HCT116 (cell line): Measurements from ENCODE around the gene SUPT5H. TPM values are rescaled to one million over a fixed set of nuclear protein-coding genes. Genes with fewer than 3 reads are reported as not detected.

Experiments
- ATAC-seq: fragments of 200-7000 bp; cut with Tn5 transposase; 2 replicates; pipeline ENCODE4 v1.9.1; 2020; ENCODE audit warnings: mild to moderate bottlenecking, moderate library complexity
- BruUV-seq: library from RNA; stranded (reverse); fragments of 400-500 nt; replicated peaks from 2 replicates; lab custom pipeline; 2021; lab: Mats Ljungman, UMichigan
- CTCF ChIA-PET: fragments of 300-600 bp; sonication (Branson Sonifier 250); formaldehyde crosslinking; loops from one replicate; lab custom pipeline; 2021; ENCODE audit warnings: antibody characterized with exemption; lab: Charles Lee
- POLR2A ChIA-PET: fragments of 300-600, 350-600 bp; sonication (Branson Sonifier 250); formaldehyde crosslinking; loops from one replicate; lab custom pipeline; 2021; ENCODE audit warnings: antibody characterized with exemption; lab: Charles Lee
- RAD21 ChIA-PET, 2 experiments: fragments of 300-600 bp; sonication (Branson Sonifier 250); formaldehyde crosslinking; loops; one replicate each; lab custom pipeline; 2023; ENCODE audit warnings: low total read pairs in 2 of 2; ENCODE audit not compliant: uncharacterized antibody in 2 of 2, unreplicated experiment in 2 of 2, low non-redundant PET in 1 of 2; lab: Charles Lee
- DNase-seq: peaks from one replicate; pipeline ENCODE4 v3.0.0-alpha.2; 2010; ENCODE audit warnings: low read depth, low spot score
- H2AFZ ChIP-seq: fragments of 200-600 bp; shearing (Covaris generic), sonication (generic); 2 replicates; pipeline ENCODE4 v1.6.1; 2017; ENCODE audit warnings: low read depth, mixed run types, mixed read lengths, antibody characterized with exemption, low read length; ENCODE audit not compliant: poor library complexity, severe bottlenecking
- H3K27ac ChIP-seq: 2 replicates; pipeline ENCODE4 v1.5.1; 2012; ENCODE audit warnings: low read depth, low read length
- H3K27me3 ChIP-seq: fragments of 200-600 bp; sonication (generic); 2 replicates; pipeline ENCODE4 v1.6.1; 2016; ENCODE audit warnings: mixed run types, low read length, mixed read lengths; ENCODE audit not compliant: insufficient read depth
- H3K36me3 ChIP-seq, 2 experiments: fragments of 200-500 bp in 1 of 2; fragments of 200-600 bp in 1 of 2; sonication (Bioruptor generic) in 1 of 2; sonication (generic) in 1 of 2; 2 replicates each; pipeline versions ENCODE4 v1.5.1 to v1.6.1; 2014 to 2016; ENCODE audit warnings: low read length in 2 of 2, inconsistent platforms in 1 of 2, mixed read lengths in 1 of 2, mixed run types in 1 of 2; ENCODE audit not compliant: insufficient read depth in 2 of 2, control insufficient read depth in 1 of 2
- H3K4me1 ChIP-seq, 2 experiments: fragments of 200-600 bp in 1 of 2; sonication (generic) in 1 of 2; 2 replicates each; pipeline versions ENCODE4 v1.5.1 to v1.6.1; 2012 to 2017; ENCODE audit warnings: low read length in 2 of 2, inconsistent platforms in 1 of 2, mild to moderate bottlenecking in 1 of 2, mixed read lengths in 1 of 2, mixed run types in 1 of 2, moderate library complexity in 1 of 2; ENCODE audit not compliant: insufficient read depth in 2 of 2, control insufficient read depth in 1 of 2
- H3K4me2 ChIP-seq: fragments of 200-600 bp; sonication (generic); 2 replicates; pipeline ENCODE4 v1.6.1; 2017; ENCODE audit warnings: mixed run types, low read length, mixed read lengths
- H3K4me3 ChIP-seq, 2 experiments: fragments of 200-600 bp in 1 of 2; sonication (generic) in 1 of 2; replicated peaks in 1 of 2; 2 replicates each; pipeline ENCODE4 v1.5.1; 2011 to 2016; ENCODE audit warnings: low read length in 2 of 2, control low read depth in 1 of 2, low read depth in 1 of 2, mild to moderate bottlenecking in 1 of 2, mixed read lengths in 1 of 2, mixed run types in 1 of 2
- H3K79me2 ChIP-seq: fragments of 200-600 bp; sonication (generic); 2 replicates; pipeline ENCODE4 v1.6.1; 2017; ENCODE audit warnings: mild to moderate bottlenecking, mixed run types, low read length, moderate library complexity, mixed read lengths; ENCODE audit not compliant: insufficient read depth
- H3K9ac ChIP-seq: fragments of 200-600 bp; sonication (generic); 2 replicates; pipeline ENCODE4 v1.6.1; 2016; ENCODE audit warnings: low read length, mixed read lengths
- H3K9me2 ChIP-seq: fragments of 200-600 bp; sonication (generic), shearing (Covaris generic); 2 replicates; pipeline ENCODE4 v1.6.1; 2017; ENCODE audit warnings: mixed run types, mild to moderate bottlenecking, moderate library complexity; ENCODE audit not compliant: insufficient read depth
- H3K9me3 ChIP-seq, 2 experiments: fragments of 200-500 bp in 1 of 2; fragments of 200-600 bp in 1 of 2; sonication (Bioruptor generic) in 1 of 2; sonication (generic) in 1 of 2; 2 replicates each; pipeline ENCODE4 v1.6.1; 2014 to 2017; ENCODE audit warnings: low read length in 2 of 2, mixed read lengths in 2 of 2, inconsistent platforms in 1 of 2, low read depth in 1 of 2, mild to moderate bottlenecking in 1 of 2, mixed run types in 1 of 2, moderate library complexity in 1 of 2; ENCODE audit not compliant: control insufficient read depth in 1 of 2, insufficient read depth in 1 of 2
- H4K20me1 ChIP-seq: fragments of 200-600 bp; sonication (generic), shearing (Covaris generic); 2 replicates; pipeline ENCODE4 v1.6.1; 2017; ENCODE audit warnings: mixed run types, mild to moderate bottlenecking, moderate library complexity; ENCODE audit not compliant: insufficient read depth
- CEBPB ChIP-seq: IDR thresholded peaks from 2 replicates; pipeline ENCODE4 v1.6.1; 2012; ENCODE audit warnings: low read depth
- EGR1 ChIP-seq: IDR thresholded peaks from 2 replicates; pipeline ENCODE4 v1.6.1; 2012; ENCODE audit warnings: low read depth
- ELF1 ChIP-seq: IDR thresholded peaks from 2 replicates; pipeline ENCODE4 v1.6.1; 2012; ENCODE audit warnings: low read depth, borderline replicate concordance
- EZH2 ChIP-seq: fragments of 200-600 bp; sonication (generic); IDR thresholded peaks from 2 replicates; pipeline ENCODE4 v1.6.1; 2017; ENCODE audit warnings: antibody characterized with exemption, mixed run types
- EZH2phosphoT487 ChIP-seq: fragments of 200-600 bp; IDR thresholded peaks from 2 replicates; pipeline ENCODE4 v1.6.1; 2018; ENCODE audit warnings: antibody characterized with exemption, borderline replicate concordance
- FOSL1 ChIP-seq: IDR thresholded peaks from 2 replicates; pipeline ENCODE4 v1.6.1; 2012; ENCODE audit warnings: low read depth
- JUND ChIP-seq: IDR thresholded peaks from 2 replicates; pipeline ENCODE4 v1.6.1; 2012
- POLR2A ChIP-seq: IDR thresholded peaks from 2 replicates; pipeline ENCODE4 v1.7.0; 2011; ENCODE audit warnings: borderline replicate concordance; ENCODE audit not compliant: insufficient read depth, insufficient read length; ENCODE audit errors: extremely low read depth
- POLR2AphosphoS5 ChIP-seq: IDR thresholded peaks from 2 replicates; pipeline ENCODE4 v1.6.1; 2011; ENCODE audit warnings: mild to moderate bottlenecking, low read depth, low read length, moderate library complexity
- RAD21 ChIP-seq: IDR thresholded peaks from 2 replicates; pipeline ENCODE4 v1.6.1; 2012; ENCODE audit warnings: low read depth, mild to moderate bottlenecking
- SIN3A ChIP-seq: IDR thresholded peaks from 2 replicates; pipeline ENCODE4 v1.6.1; 2012; ENCODE audit warnings: low read depth
- SRF ChIP-seq: IDR thresholded peaks from 2 replicates; pipeline ENCODE4 v1.6.1; 2012; ENCODE audit warnings: low read depth
- TCF7L2 ChIP-seq: IDR thresholded peaks from 2 replicates; pipeline ENCODE4 v1.7.0; 2011; ENCODE audit warnings: borderline replicate concordance, inconsistent platforms; ENCODE audit not compliant: insufficient read depth, insufficient read length; ENCODE audit errors: extremely low read depth
- YY1 ChIP-seq: IDR thresholded peaks from 2 replicates; pipeline ENCODE4 v1.6.1; 2011; ENCODE audit warnings: low read length, low read depth, moderate library complexity, mild to moderate bottlenecking; ENCODE audit not compliant: insufficient replicate concordance; ENCODE audit errors: extremely low read depth
- intact Hi-C: fragments of 100-400 bp; cut with micrococcal nuclease; formaldehyde crosslinking; loops from 2 replicates; pipeline ENCODE4 v1.10.0; 2022
- total RNA-seq: library from RNA; stranded (reverse); gene quantifications from one replicate; pipeline ENCODE4 v1.2.1, GENCODE V29; 2021; ENCODE audit not compliant: unreplicated experiment
- TF ChIP-seq, protein P1 (sequence below): IDR thresholded peaks from 2 replicates; pipeline ENCODE4 v1.6.1; 2011; ENCODE audit warnings: mild to moderate bottlenecking, low read length, moderate library complexity; ENCODE audit not compliant: insufficient replicate concordance; ENCODE audit errors: extremely low read depth
- TF ChIP-seq, protein P2 (sequence below), 3 experiments: fragments of 200-600 bp in 1 of 3; sonication (generic) in 1 of 3; IDR thresholded peaks in 2 of 3; conservative IDR thresholded peaks in 1 of 3; 2 replicates each; pipeline ENCODE4 v1.5.1; 2012 to 2017; ENCODE audit warnings: low read depth in 2 of 3, low read length in 2 of 3, antibody characterized with exemption in 1 of 3, borderline replicate concordance in 1 of 3, control low read depth in 1 of 3, mild to moderate bottlenecking in 1 of 3, mixed read lengths in 1 of 3, mixed run types in 1 of 3, moderate library complexity in 1 of 3; ENCODE audit not compliant: insufficient read depth in 1 of 3
- TF ChIP-seq, protein P3 (sequence below): IDR thresholded peaks from 2 replicates; pipeline ENCODE4 v1.6.1; 2012
- TF ChIP-seq, protein P4 (sequence below): IDR thresholded peaks from 2 replicates; pipeline ENCODE4 v1.6.1; 2012; ENCODE audit warnings: low read depth
- TF ChIP-seq, protein P5 (sequence below): IDR thresholded peaks from 2 replicates; pipeline ENCODE4 v1.6.1; 2012

SUPT5H gene
- total RNA-seq, 1 experiment from 2014 or later, result 120 TPM

DNA sequence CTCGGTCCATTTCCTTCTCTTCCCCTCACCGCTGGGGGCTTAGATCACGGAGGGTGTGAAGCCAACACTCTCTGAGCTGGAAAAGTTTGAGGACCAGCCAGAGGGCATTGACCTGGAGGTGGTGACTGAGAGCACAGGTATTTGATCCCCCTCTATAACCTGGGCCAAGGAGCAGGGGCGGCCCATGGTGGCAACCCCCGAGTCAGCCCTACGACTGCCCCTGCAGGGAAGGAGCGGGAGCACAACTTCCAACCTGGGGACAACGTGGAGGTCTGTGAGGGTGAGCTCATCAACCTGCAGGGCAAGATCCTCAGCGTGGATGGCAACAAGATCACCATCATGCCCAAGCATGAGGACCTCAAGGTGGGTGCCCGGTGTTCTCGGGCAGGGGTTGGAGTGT, 23.7 kb downstream of the SUPT5H start:
- Histone ChIP-seq H3K27ac (no peak overlapping the region), H3K36me3 (peaks cover 57 to 78% of the 10 kb centered on the region in 2 experiments), H3K9me3 (no peaks in the 10 kb centered on the region), H4K20me1 (no peaks in the 10 kb centered on the region), H3K4me3 (no peak overlapping the region), H3K4me1 (no peaks in the 10 kb centered on the region), H3K79me2 (peaks cover 16% of the 10 kb centered on the region; the same call in 1 of the 2 replicates), H3K9me2 (no peaks in the 10 kb centered on the region), H2AFZ (no peak overlapping the region), H3K27me3 (no peaks in the 10 kb centered on the region), H3K4me2 (no peak overlapping the region), H3K9ac (no peak overlapping the region)
- POLR2A ChIA-PET, result no interaction called here
- RAD21 ChIA-PET, result no interaction called here
- intact Hi-C loops, result no loop called here
- DNase-seq (no peak), ATAC-seq (no peak)
- CTCF ChIA-PET, result no interaction called here
- TF ChIP-seq EZH2 (no peak), YY1 (no peak), POLR2A (no peak), SIN3A (no peak), TCF7L2 (no peak), EZH2phosphoT487 (no peak), ELF1 (no peak), EGR1 (no peak), POLR2AphosphoS5 (no peak), SRF (no peak), FOSL1 (no peak), JUND (no peak), CEBPB (no peak), RAD21 (no peak)
- TF ChIP-seq, protein P1, sequence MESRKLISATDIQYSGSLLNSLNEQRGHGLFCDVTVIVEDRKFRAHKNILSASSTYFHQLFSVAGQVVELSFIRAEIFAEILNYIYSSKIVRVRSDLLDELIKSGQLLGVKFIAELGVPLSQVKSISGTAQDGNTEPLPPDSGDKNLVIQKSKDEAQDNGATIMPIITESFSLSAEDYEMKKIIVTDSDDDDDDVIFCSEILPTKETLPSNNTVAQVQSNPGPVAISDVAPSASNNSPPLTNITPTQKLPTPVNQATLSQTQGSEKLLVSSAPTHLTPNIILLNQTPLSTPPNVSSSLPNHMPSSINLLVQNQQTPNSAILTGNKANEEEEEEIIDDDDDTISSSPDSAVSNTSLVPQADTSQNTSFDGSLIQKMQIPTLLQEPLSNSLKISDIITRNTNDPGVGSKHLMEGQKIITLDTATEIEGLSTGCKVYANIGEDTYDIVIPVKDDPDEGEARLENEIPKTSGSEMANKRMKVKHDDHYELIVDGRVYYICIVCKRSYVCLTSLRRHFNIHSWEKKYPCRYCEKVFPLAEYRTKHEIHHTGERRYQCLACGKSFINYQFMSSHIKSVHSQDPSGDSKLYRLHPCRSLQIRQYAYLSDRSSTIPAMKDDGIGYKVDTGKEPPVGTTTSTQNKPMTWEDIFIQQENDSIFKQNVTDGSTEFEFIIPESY, result no peak
- TF ChIP-seq, protein P2, sequence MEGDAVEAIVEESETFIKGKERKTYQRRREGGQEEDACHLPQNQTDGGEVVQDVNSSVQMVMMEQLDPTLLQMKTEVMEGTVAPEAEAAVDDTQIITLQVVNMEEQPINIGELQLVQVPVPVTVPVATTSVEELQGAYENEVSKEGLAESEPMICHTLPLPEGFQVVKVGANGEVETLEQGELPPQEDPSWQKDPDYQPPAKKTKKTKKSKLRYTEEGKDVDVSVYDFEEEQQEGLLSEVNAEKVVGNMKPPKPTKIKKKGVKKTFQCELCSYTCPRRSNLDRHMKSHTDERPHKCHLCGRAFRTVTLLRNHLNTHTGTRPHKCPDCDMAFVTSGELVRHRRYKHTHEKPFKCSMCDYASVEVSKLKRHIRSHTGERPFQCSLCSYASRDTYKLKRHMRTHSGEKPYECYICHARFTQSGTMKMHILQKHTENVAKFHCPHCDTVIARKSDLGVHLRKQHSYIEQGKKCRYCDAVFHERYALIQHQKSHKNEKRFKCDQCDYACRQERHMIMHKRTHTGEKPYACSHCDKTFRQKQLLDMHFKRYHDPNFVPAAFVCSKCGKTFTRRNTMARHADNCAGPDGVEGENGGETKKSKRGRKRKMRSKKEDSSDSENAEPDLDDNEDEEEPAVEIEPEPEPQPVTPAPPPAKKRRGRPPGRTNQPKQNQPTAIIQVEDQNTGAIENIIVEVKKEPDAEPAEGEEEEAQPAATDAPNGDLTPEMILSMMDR (IDR thresholded peaks at IDR 0.05 in 2 of 3, conservative IDR thresholded peaks at IDR 0.05 in 1 of 3; ENCODE audit: borderline replicate concordance in 1 of 3, insufficient read depth in 1 of 3, low read depth in 2 of 3, low read length in 2 of 3), result no peak
- TF ChIP-seq, protein P3, sequence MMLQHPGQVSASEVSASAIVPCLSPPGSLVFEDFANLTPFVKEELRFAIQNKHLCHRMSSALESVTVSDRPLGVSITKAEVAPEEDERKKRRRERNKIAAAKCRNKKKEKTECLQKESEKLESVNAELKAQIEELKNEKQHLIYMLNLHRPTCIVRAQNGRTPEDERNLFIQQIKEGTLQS, result no peak
- TF ChIP-seq, protein P4, sequence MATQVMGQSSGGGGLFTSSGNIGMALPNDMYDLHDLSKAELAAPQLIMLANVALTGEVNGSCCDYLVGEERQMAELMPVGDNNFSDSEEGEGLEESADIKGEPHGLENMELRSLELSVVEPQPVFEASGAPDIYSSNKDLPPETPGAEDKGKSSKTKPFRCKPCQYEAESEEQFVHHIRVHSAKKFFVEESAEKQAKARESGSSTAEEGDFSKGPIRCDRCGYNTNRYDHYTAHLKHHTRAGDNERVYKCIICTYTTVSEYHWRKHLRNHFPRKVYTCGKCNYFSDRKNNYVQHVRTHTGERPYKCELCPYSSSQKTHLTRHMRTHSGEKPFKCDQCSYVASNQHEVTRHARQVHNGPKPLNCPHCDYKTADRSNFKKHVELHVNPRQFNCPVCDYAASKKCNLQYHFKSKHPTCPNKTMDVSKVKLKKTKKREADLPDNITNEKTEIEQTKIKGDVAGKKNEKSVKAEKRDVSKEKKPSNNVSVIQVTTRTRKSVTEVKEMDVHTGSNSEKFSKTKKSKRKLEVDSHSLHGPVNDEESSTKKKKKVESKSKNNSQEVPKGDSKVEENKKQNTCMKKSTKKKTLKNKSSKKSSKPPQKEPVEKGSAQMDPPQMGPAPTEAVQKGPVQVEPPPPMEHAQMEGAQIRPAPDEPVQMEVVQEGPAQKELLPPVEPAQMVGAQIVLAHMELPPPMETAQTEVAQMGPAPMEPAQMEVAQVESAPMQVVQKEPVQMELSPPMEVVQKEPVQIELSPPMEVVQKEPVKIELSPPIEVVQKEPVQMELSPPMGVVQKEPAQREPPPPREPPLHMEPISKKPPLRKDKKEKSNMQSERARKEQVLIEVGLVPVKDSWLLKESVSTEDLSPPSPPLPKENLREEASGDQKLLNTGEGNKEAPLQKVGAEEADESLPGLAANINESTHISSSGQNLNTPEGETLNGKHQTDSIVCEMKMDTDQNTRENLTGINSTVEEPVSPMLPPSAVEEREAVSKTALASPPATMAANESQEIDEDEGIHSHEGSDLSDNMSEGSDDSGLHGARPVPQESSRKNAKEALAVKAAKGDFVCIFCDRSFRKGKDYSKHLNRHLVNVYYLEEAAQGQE, result no peak
- TF ChIP-seq, protein P5, sequence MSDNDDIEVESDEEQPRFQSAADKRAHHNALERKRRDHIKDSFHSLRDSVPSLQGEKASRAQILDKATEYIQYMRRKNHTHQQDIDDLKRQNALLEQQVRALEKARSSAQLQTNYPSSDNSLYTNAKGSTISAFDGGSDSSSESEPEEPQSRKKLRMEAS, result no peak
- BruUV-seq, result no TSS peak
